ENCODE results near the gene KIF5C. TPM values are rescaled to one million over a fixed set of nuclear protein-coding genes. Genes with fewer than 3 reads are reported as not detected.

Gene KIF5C
- total and polyA plus RNA-seq, 2 donors (not counting 1 experiment from before 2014, with no cell fraction given), result 1.9 to 6.1 TPM

- no peak overlapping the region for H2AFZ ChIP-seq (ENCODE audit: insufficient read depth, low read depth, low read length, poor library complexity, severe bottlenecking)
- WGBS (ENCODE audit: insufficient coverage), result 78% methylated on average over 4 of the region's 6 CpGs
- peaks cover 1% of the 10 kb centered on the region for H3K4me1 Mint-ChIP-seq
- H3K36me3 ChIP-seq (replicated peaks in 1 of 2; ENCODE audit: control extremely low read depth in 1 of 2, control insufficient read depth in 1 of 2, extremely low read depth in 1 of 2, insufficient read depth in 2 of 2, low read length in 1 of 2), result no peaks in the 10 kb centered on the region
- H3K9ac ChIP-seq (ENCODE audit: low read length), result no peak overlapping the region
- ChIA-PET CTCF (no interaction called here), POLR2A (no interaction called here)
- intact Hi-C loops (cut with micrococcal nuclease), result no loop called here
- H4K20me1 ChIP-seq (ENCODE audit: control insufficient read depth, insufficient read depth, low read length, poor library complexity, severe bottlenecking), result no peaks in the 10 kb centered on the region
- H3K9me3 Mint-ChIP-seq (ENCODE audit: insufficient read depth), result no peaks in the 10 kb centered on the region
- no peak overlapping the region for H3K4me3 ChIP-seq (ENCODE audit: control extremely low read depth in 1 of 5, extremely low read depth in 1 of 5, insufficient read depth in 1 of 5, low read depth in 2 of 5, low read length in 4 of 5)
- H3K4me2 ChIP-seq (replicated peaks; ENCODE audit: low read depth, low read length, poor library complexity, severe bottlenecking), result no peak overlapping the region
- TF ChIP-seq CTCF (IDR thresholded peaks at IDR 0.05) (no peak), EZH2 (IDR thresholded peaks at IDR 0.05; ENCODE audit: borderline replicate concordance, insufficient read depth, low read depth, low read length, poor library complexity, severe bottlenecking) (no peak)
- H3K27me3 ChIP-seq (replicated peaks in 1 of 4; ENCODE audit: control extremely low read depth in 1 of 4, control insufficient read depth in 3 of 4, insufficient read depth in 4 of 4, low read length in 3 of 4), result peaks cover 0 to 8% (median 3%) of the 10 kb centered on the region in 4 experiments
- ATAC-seq (ENCODE audit: low read depth), result no peak
- no peak overlapping the region for H3K27ac Mint-ChIP-seq
- no peak for DNase-seq
- H3K9me3 ChIP-seq (ENCODE audit: control extremely low read depth in 1 of 3, control insufficient read depth in 2 of 3, insufficient read depth in 1 of 3, low read length in 2 of 3), result no peaks in the 10 kb centered on the region
- H3K4me3 Mint-ChIP-seq, result no peak overlapping the region
- peaks cover 10% of the 10 kb centered on the region for H3K27me3 Mint-ChIP-seq
- H3K4me1 ChIP-seq (ENCODE audit: control insufficient read depth in 2 of 2, insufficient read depth in 2 of 2, low read length in 2 of 2), result no peaks in the 10 kb centered on the region
- no peaks in the 10 kb centered on the region for H3K79me2 ChIP-seq (ENCODE audit: control insufficient read depth, insufficient read depth, low read length)
- no peak overlapping the region for H3K27ac ChIP-seq (ENCODE audit: low read length in 2 of 2)
Observed at GRCh38 chr2:149068225-149068995, 193.4 kb downstream of the KIF5C start.

Data from B cell (primary cell).